Measurements from ENCODE around the gene LAD1.

- no peak for TF ChIP-seq POLR2A (IDR thresholded peaks at IDR 0.05; ENCODE audit: low read length)
- TF ChIP-seq GATA1 (IDR thresholded peaks at IDR 0.05; ENCODE audit: low read depth, low read length): no peak
Measured at GRCh38 chr1:201349092-201349491, 50.0 kb downstream of the LAD1 start.
